GM21576 (cell line): ENCODE results near the gene BEX3.
"Not testable (repeated sequence)": the region's sequence is repeated elsewhere in the genome, so short reads cannot be mapped to it uniquely, and the experiment has no call there.

Source experiments
- ATAC-seq: cut with Tn5 transposase; IDR thresholded peaks from one replicate; pipeline ENCODE4 v1.9.1; 2021; ENCODE audit warnings: mild to moderate bottlenecking, moderate library complexity; ENCODE audit not compliant: unreplicated experiment

BEX3 gene

GRCh38 chrX:103376118-103376978 lies at the start of gene BEX3:
Gene BEX3, plus strand, starts transcription at chrX:103376538. Its CDS starts 984 bp downstream, at chrX:103377522.
- no peak for ATAC-seq

GRCh38 chrX:103329991-103330390 lies 46.3 kb upstream of the BEX3 start, which contains the start of gene TCEAL7:
Gene TCEAL7, plus strand, starts transcription at chrX:103330239. Its CDS starts 1,165 bp downstream, at chrX:103331404.
- no peak for ATAC-seq

- ATAC-seq: no peak
These were observed 45.6 kb upstream of the BEX3 start for GRCh38 chrX:103330681-103331288.

- no peak for ATAC-seq
These were observed 37.7 kb upstream of the BEX3 start for GRCh38 chrX:103338663-103339062.

GRCh38 chrX:103343105-103343504 lies 33.2 kb upstream of the BEX3 start:
- ATAC-seq: peak; percentile 68

- ATAC-seq: no peak
These were observed 31.7 kb upstream of the BEX3 start for GRCh38 chrX:103344606-103345005.

GRCh38 chrX:103347682-103348397 lies 28.5 kb upstream of the BEX3 start:
- ATAC-seq: no peak

- ATAC-seq: no peak
These were observed 20.1 kb upstream of the BEX3 start, which contains the start of gene TCEAL9 for GRCh38 chrX:103356130-103356798. Gene TCEAL9, plus strand, starts transcription at chrX:103356506. Its CDS starts 1,179 bp downstream, at chrX:103357685.

GRCh38 chrX:103356858-103357257 lies 19.5 kb upstream of the BEX3 start:
- ATAC-seq: no peak

GRCh38 chrX:103357871-103358270 lies 18.5 kb upstream of the BEX3 start:
- ATAC-seq: no peak

GRCh38 chrX:103359605-103360004 lies 16.7 kb upstream of the BEX3 start:
- not testable (repeated sequence) for ATAC-seq

GRCh38 chrX:103360092-103360491 lies 16.2 kb upstream of the BEX3 start:
- no peak for ATAC-seq

- no peak for ATAC-seq
These were observed 15.4 kb upstream of the BEX3 start for GRCh38 chrX:103360916-103361315.

- no peak for ATAC-seq
These were observed 14.5 kb upstream of the BEX3 start for GRCh38 chrX:103361798-103362197.

- ATAC-seq: no peak
These were observed 13.9 kb upstream of the BEX3 start for GRCh38 chrX:103362474-103362873.

GRCh38 chrX:103363046-103363445 lies 13.3 kb upstream of the BEX3 start:
- no peak for ATAC-seq

GRCh38 chrX:103367502-103367901 lies 8.8 kb upstream of the BEX3 start:
- ATAC-seq: no peak

- no peak for ATAC-seq
These were observed 6.9 kb upstream of the BEX3 start for GRCh38 chrX:103369479-103369878.

GRCh38 chrX:103372886-103373285 lies 3.5 kb upstream of the BEX3 start:
- no peak for ATAC-seq

GRCh38 chrX:103373581-103373980 lies 2.8 kb upstream of the BEX3 start:
- ATAC-seq: no peak

- no peak for ATAC-seq
These were observed 614 bp downstream of the BEX3 start for GRCh38 chrX:103376979-103377324.
